HG02884 (cell line): ENCODE data around the gene ZSWIM6.
A peak's percentile ranks its signal among the peaks of the same experiment; 100 is the strongest.

Experiments
- ATAC-seq: cut with Tn5 transposase; IDR thresholded peaks from one replicate; pipeline ENCODE4 v1.9.1; 2021; ENCODE audit warnings: mild to moderate bottlenecking, moderate library complexity; ENCODE audit not compliant: unreplicated experiment

ZSWIM6 gene

DNA sequence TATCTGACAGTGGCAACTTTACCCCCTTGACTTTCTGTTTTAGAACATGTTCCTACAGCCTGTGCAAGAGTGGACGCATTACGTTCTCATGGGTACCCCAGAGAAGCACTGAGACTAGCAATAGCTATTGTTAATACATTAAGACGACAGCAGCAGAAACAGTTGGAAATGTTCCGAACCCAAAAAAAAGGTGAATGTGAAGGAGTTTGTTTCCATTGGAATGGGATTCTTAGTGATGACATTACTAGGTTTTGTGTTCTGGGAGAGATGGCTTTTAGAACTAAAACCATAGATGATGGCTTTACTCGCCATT lies 194.1 kb downstream of the ZSWIM6 start:
- ATAC-seq = no peak

DNA sequence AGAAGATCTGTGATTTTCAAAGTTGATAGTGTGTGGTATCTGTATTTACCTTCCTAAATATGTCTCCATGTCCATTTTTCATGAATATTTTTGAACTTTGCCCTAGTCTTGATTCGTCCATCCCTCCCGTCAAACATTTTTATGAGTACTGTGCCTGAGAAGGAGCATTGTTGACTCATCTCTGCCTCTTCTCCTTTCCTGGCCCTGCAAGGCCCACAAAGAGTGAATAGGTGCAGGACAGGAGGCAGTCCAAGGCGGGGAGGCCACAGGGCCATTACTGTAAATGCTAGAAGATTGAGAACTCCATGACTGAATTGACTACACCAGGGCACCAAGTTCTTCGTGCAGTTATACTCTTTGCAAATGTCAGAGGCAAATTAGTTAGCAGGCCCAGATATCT lies 200.9 kb downstream of the ZSWIM6 start:
- no peak for ATAC-seq

DNA sequence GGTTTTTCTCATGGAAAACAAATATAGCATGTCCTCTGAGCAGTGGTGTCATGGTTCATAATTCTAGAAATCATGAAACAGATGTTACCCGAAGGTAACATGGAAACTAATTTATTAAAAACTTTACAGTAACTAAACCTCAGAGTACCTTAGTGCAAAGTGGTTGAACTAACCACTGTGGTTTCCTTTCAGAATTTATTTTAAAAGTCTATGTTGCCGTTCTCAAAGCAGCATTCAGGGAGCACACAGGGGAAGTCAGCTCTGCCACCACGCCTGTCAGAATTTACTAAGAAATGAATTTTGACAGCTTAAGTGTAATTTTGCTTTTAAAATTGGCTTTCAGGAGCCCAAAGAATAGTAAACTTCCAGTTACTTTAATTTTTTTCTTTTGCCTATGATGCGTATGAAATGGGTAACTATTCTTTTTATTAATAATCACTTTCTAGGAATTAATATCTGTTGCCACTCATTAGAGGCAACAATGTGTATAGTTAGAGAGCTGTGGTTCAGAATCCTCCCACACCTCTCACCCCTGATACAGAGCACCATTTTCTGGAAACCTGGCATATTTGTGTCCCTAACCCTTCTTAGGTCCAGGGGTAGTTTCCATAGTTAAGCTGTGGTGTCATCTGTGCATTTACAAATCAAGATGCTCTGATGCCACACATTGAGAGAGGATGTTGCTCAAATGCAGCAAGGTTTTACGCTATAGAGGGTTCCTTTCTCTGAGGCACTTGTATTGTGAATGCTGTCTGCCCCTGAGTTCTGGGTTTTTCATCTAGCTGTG lies 202.6 kb downstream of the ZSWIM6 start:
- peak; percentile 77 for ATAC-seq

DNA sequence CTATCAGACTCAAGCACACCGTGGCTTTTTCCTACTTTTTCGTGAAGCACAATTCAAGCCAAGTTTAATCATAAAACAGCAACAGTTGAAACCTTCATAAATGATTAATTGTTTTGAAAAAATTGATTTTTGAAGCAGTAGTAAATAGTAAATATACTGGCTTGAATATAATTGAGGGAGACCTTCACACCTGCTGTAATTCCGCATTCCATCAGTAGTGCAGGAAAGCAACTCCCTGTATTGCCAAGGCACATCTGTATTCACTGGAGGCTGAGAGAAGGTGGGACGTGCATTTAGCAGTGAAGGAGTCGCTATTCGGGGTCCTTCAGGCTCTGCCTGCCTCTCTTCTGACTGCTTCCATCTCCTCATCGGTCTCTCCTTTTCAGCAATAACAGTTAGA lies 203.8 kb downstream of the ZSWIM6 start:
- ATAC-seq = no peak

DNA sequence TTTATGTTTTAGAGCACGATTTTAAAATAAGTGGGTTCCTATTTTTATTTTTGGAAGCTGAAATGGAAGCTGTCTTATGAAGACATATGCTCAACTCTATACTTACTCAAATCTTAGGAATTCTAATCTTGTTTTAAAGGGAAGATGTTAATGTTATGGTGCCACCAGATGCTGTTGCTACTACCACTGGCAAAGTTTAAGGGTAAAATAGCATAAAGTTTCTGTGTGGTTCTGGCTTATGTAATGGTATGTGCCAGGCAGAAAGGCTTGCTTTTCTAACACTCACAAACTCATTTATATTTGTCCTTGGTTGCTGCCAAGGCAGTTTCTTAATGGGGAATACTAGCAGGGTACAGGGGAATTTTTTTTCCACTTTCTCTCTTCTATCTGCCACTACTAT lies 204.9 kb downstream of the ZSWIM6 start:
- ATAC-seq = no peak

DNA sequence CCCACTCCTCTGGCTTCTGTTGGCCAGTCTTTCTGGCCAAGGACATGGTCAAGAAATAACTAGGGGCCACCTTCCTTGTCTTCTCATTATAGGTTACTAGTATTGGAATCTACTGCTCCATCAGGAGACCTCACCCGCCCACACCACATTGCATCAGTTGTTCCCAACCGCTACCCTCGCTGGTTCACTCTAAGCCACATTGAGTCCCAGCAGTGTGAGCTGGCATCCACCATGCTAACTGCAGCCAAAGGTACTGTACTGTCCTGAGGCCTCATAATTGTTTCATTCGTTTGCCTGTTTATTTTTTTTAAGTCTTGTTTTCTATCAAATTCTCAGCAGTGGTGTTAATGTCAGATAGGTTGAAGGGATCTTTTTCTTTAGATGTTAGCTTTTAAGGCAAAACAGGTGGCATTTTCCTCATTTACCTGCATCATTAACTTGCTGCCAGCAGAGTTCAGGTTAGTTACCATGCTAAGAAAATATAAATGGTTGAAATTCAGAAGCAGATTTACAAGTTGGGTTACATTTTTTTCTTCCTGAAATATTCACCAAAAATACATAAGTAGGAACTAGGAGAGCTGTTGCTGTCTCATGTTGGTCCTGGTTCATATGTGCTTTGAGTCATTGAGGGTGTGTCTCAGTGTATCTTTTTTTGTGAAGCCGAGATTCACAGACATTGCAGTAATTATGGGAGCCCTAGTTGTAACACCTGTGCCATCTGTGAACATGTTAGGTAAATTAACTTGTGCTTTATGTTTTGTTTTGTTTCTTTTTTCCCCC lies 206.9 kb downstream of the ZSWIM6 start:
- no peak for ATAC-seq

DNA sequence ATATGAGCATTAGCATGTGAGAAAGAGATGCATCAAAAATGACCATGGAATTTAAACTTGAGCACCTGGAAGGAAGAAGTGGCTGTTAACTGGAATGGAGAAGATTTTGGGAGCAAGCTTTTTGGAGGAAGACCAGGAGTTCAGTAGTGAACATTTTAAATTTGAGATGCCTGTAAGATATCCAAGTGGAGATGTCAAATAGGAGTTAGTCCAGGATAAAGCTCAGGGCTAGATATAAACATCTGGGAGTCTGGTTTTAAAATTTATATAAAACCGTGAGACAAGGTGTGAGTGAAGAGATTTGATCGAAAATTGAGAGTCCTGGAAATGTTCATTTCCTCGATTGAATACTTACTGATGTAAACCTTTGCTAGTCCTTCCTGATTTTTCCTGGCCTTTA lies 217.5 kb downstream of the ZSWIM6 start:
- no peak for ATAC-seq

DNA sequence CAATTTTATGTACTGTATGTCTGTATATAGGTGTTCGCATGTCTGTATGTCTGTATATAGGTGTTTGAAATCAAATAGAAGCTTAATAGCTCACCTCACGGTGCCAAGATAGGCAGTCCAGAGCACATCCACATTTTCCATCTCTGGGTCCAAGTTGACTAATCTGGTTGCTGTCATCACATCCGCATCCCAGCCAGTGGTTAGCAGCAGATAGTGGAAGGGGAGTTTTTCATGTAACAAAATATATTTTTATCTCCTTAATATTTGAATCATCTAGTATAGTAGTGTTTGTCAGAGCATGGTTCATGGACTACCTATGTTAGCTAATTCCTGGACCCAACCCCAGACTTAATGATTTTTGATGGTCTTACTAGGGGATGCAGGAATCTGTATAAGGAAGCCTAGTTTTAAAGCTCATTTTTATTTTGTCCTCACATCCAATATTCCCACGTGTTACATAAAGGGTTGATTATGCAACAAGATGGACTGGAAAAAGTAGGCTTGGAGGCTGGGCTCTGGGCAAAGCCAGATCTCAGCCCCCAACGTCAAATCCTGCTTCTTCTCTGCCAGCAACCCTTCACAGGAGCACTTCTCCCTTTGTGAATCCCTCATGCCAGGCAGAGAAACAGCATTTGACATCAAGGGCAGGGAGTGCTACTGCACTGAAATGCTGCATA lies 219.7 kb downstream of the ZSWIM6 start:
- no peak for ATAC-seq

DNA sequence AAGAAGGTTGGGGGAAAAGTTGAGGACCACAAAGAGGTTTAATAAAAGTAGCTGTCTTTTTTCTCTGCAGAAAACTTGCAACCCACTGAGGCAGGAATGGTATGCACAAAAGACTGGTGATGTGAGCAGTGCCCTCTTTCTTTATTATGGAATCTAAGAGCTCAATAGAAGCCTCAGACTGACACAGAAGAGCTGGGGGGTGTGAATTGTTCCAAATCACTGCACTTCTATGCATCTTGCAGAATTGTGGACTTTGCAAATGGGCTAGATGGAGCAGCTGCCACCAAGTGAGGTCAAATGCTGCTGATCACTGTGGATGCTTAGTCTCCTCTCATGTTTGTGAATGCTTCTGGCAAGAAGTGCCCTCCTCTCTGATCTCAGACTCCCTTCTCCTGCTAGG lies 227.1 kb downstream of the ZSWIM6 start:
- ATAC-seq = no peak

DNA sequence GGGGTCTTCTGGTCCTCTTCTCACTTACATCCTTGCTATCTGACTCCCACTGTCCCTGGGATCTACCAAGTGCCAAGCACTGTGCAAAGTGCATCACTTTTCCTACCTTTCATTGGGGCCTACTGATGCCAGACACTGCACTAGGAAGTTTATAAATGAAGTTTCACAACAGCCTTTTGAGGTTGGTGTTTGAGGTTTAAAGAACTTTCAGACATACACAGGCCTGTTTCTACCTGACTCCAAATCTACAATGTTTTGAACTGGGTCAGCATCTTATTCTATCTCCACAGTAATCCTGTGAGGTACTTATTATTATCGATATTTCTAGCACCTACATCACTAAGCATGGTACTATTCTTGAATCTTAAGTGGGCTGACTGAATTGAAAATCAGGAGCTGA lies 227.7 kb downstream of the ZSWIM6 start:
- ATAC-seq = no peak

DNA sequence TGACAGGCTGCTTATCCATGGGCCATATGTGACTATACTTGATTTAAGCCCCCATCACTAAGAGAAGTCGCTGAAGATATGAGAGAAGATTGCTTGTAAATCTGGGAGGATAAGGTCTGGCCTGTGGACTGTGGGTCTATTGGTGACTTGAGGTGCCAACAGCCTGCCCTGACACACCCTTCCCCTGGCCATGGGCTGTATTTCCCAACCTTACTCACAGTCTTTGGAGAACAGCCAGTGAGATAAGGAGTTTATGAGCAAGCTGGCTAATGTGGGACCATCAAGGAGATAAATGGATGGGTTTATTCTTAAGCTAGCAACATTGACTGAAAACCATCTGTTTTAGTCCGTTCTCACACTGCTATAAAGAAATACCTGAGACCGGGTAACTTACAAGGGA lies 231.3 kb downstream of the ZSWIM6 start:
- no peak for ATAC-seq

DNA sequence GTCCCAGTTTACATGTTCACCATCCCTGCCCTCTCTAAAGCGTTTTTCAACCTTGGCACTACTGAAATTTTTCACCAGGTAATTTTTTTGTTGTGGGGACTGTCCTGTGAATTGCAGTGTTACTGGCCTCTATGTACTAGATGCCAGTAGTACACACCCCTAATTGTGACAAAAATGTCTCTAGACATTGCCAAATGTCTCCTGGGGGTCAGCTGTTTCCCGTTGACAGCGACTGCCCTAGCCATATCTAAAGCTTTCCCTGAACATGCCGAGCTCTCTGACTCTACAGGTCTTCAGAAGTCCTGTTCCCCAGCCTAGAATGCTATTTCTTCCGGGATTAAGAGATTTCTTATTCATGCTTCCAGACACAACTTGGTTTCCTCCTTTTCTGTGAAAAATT lies 235.3 kb downstream of the ZSWIM6 start:
- no peak for ATAC-seq

DNA sequence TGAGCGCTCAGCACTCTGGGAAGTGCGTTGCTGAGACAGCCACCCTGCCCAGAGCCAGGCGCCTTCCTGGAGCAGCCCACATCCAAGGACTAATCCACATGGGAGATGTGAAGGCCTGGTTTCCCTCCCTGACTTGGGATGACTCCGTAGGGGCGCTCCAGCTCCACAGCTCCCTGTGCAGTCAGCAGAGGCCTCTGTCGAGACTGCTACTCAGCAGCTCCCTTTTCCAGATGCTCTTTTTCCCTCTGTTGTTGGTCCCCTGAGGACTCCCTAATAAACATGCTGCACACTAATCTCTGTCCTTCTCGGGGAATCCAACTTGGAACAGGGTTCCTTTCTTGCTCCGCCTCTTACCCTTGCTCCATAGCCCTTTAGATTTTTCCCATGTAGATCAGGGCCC lies 237.3 kb downstream of the ZSWIM6 start:
- no peak for ATAC-seq

DNA sequence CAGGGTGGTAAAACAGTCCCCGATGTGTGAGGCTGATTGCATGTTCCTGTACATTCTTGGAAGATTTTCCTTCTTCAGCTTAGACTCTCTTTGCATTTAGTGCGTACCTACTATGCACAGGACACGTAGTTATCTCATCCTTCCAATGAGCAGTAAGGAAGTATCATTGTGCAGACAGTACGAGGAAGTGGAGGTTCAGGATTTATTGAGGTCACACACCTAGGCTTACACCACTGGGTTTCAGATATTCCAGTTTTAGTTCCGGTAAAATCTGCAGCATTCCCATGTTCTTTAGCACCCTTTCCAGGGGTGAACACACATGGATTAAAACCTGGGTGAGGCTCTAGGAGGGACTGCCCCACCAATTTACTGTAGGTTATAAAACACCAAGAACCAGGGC lies 238.7 kb downstream of the ZSWIM6 start:
- no peak for ATAC-seq

DNA sequence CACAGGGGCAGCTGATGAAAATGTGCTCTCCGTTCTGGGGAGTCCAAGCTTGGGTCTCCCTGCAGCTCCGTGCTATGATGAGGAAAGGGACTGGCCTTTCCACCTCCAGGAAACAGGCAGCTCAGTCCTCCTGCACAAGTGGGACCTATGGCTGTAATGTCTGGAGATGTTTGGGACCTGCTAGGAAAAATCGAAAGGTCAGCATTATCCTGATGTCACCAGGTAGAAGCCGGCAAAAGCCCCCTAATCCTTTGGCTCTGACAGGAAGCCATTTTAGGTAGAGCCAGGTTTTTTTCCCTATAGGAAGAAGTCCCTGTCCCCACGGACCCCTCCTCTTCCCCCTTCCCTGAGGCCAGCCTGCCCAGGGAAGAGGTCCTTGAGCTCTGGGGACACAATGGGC lies 240.9 kb downstream of the ZSWIM6 start:
- ATAC-seq = no peak

DNA sequence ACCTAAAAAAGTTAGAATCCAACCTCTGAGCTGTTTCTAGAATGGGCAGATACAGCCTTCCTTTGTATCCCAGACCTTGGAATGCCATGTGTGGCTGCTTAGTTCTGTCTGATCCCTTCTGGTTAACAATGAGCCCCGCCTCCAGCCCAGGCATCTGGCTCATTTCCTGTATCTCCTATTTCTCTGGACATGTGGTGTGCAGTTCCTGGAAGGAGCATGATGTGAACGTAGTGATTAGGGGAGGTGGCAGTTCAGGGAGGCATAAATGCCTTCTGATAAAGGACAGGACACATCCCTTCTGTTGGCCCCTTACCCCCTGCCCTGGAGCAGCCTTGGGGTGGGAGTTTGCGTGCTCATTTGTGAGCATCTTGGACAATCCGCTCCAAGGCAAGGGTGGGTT lies 243.0 kb downstream of the ZSWIM6 start:
- no peak for ATAC-seq

DNA sequence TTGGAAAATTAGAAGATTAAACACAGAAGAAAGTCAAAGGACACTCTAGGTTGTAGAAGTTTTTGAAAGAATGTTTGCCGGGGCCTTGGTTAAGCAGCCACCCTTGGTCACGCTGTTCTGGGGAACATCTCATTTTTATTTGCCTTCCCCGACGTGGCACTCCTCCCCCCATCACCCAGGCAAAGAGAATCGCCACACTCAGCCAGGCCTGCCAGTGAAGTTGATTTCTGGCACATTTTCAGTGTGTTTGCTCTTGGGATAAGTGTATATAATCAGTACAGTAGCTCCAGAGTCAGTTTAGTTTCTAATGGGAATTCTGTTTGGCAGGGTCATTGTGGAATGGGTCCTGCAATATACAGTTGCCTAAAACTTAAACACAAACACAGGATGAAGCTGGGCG lies 243.5 kb downstream of the ZSWIM6 start:
- ATAC-seq = no peak

DNA sequence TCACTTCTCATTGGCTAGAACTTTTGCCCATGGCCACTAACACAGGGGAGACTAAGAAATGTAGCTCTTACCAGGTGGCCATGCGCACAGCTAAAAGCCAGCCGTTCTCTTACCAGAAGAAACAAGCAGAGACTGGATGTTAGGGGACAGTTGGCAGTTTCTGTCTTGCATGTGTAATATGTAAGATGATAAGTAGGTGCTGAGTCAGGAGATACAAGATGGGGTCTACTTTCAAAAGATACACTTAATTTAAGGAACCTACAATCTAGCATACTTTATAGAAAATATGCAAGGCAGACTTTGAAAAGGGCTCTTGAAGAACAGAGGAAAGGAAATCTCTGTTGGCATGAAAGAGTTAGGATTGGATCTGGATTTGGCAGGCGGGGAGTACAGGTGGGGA lies 244.5 kb downstream of the ZSWIM6 start:
- ATAC-seq = no peak

DNA sequence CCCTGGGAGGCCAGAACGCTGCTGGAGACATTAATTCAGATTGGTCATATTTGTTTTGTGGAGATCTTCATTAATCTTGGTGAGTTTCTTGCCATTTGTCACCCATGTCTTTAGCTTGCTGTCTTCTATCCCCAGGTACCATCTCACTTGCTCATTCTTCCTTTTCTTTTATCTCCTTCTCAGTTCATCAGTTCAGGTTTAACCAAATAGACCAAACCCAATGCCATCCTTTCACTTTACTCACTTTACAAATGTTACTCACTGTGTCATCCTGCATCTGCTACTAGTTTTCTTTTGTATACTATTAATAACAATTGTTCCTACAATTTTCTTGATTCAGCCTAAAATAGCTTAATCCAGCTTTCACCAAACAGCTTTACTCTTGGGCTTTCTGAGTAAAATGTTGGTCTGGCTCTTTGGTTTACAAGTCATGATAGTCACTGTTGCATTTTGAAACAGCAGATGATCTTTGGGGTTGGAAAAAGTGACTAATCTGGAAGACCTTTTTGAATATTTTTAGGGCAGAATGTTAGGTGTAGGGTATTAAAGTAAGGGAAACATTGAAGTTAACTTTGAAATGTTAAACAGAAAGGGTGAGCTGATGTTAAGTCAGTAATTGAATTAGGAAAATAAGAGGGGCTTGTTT lies 246.9 kb downstream of the ZSWIM6 start:
- no peak for ATAC-seq

DNA sequence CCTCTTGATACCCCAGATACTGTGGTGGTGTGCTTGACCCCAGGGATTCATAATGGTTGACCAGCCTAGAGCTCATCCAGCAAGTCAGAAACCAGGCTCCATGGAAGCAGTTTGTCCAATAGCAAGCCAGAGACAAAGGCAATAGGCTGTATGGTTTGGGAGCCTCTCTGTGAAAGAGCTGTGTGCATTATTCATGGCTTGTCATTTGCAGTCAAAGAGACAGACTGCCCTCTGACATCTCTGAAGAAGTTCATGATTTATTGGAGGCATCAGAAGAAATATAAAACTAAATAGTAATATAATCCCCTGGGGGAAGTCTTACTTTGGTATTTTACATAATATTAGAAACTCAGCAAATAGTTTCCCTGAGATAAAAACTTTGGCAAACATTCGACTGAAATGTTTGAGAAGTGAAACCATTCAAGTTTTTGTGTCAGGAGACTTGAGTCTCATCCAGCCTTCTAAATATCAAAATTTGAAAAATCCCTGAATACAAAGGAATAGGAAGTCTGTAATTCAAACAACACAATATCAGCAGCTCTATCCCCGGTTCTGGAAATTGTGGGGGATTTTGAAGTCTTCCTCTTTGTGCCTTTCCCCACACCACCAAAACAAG lies 250.3 kb downstream of the ZSWIM6 start:
- no peak for ATAC-seq

DNA sequence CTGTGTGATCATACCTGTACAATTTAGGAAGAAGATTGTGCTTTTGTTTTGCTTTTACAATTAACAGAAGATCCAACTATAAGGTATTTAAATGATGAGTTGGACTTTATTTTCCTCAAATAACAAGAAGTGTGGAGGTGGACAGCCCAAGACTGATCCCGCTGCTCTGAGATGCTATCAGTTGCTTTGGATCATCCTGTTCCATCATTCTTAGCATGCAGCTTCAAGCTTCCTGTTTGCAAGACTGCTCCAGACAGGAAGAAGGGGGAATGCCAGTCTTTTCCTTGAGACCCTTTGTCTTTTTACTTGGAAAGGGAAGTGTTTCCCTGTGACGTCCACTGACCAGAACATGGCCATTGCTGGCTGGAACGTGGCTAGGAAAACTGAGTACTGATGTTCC lies 250.8 kb downstream of the ZSWIM6 start:
- ATAC-seq = no peak
